Measurements from ENCODE around the gene BNIP3.

- TF ChIP-seq CTCF (conservative IDR thresholded peaks at IDR 0.05; ENCODE audit: low read depth, low read length) (no peak), EZH2 (IDR thresholded peaks at IDR 0.05; ENCODE audit: borderline replicate concordance, low read depth, low read length, poor library complexity, severe bottlenecking) (no peak)
Observed at GRCh38 chr10:131949041-131949862, 32.5 kb downstream of the BNIP3 start.

Data from A673 (cell line).